MG63 (cell line): ENCODE results near the gene TENM3. TPM values are rescaled to one million over a fixed set of nuclear protein-coding genes. Genes with fewer than 3 reads are reported as not detected.

Experiments
- DNase-seq: peaks from one replicate; pipeline ENCODE4 v3.0.0-alpha.2; 2020
- H3K27me3 ChIP-seq: fragments of 250-450 bp; sonication (Bioruptor Pico); 2 replicates; pipeline ENCODE4 v1.5.1; 2020; ENCODE audit warnings: mild to moderate bottlenecking, moderate library complexity
- H3K36me3 ChIP-seq: fragments of 250-450 bp; sonication (Bioruptor Pico); 2 replicates; pipeline ENCODE4 v1.5.1; 2020; ENCODE audit warnings: mild to moderate bottlenecking, moderate library complexity
- H3K4me3 ChIP-seq: fragments of 250-450 bp; sonication (Bioruptor Pico); 2 replicates; pipeline ENCODE4 v1.5.1; 2020; ENCODE audit warnings: mild to moderate bottlenecking, moderate library complexity
- H3K9me3 ChIP-seq: fragments of 250-450 bp; sonication (Bioruptor Pico); 2 replicates; pipeline ENCODE4 v1.5.1; 2020; ENCODE audit warnings: mild to moderate bottlenecking, moderate library complexity
- total RNA-seq: library from RNA; depleted of rRNA; stranded (reverse); fragments of >200 nt; shearing (Covaris generic); gene quantifications from 2 replicates; pipeline ENCODE4 v1.2.3, GENCODE V29; 2014; ENCODE audit warnings: low replicate concordance

The TENM3 gene
- total RNA-seq, 1 experiment from 2014 or later, result 0.10 TPM

DNA sequence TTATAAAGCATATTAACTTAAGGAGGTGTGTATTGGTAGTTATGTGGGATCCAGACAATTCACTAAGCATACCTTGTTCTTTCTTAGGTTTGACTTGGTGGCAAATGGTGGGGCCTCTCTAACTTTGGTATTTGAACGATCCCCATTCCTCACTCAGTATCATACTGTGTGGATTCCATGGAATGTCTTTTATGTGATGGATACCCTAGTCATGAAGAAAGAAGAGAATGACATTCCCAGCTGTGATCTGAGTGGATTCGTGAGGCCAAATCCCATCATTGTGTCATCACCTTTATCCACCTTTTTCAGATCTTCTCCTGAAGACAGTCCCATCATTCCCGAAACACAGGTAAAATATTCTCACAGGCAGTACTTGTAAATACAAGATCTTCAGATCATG, 487.6 kb downstream of the TENM3 start:
- no peaks in the 10 kb centered on the region for H3K27me3 ChIP-seq
- no peaks in the 10 kb centered on the region for H3K9me3 ChIP-seq
- no peak for DNase-seq
- H3K4me3 ChIP-seq, result no peak overlapping the region
- no peaks in the 10 kb centered on the region for H3K36me3 ChIP-seq

DNA sequence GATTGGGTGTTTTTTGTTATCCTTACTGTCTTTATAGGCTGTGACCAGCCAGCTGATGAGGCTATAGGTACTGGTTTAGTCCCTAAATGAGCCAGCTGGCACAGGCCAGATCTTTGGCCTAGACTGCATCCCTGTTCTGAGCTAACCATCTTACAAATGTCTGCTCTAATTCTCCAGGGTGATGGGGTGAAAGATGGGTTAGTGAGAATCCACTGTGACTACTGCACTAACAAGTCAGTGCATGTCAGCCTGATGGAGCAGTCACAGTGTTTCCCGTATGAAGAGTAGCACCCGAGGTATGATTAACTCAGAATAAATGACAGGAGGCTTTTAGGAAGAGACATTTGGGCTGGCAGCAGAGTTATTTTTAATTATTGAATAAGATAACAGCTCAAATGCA, 493.0 kb downstream of the TENM3 start:
- Histone ChIP-seq H3K27me3 (no peaks in the 10 kb centered on the region), H3K9me3 (no peaks in the 10 kb centered on the region), H3K4me3 (no peak overlapping the region), H3K36me3 (no peaks in the 10 kb centered on the region)
- DNase-seq, result no peak

DNA sequence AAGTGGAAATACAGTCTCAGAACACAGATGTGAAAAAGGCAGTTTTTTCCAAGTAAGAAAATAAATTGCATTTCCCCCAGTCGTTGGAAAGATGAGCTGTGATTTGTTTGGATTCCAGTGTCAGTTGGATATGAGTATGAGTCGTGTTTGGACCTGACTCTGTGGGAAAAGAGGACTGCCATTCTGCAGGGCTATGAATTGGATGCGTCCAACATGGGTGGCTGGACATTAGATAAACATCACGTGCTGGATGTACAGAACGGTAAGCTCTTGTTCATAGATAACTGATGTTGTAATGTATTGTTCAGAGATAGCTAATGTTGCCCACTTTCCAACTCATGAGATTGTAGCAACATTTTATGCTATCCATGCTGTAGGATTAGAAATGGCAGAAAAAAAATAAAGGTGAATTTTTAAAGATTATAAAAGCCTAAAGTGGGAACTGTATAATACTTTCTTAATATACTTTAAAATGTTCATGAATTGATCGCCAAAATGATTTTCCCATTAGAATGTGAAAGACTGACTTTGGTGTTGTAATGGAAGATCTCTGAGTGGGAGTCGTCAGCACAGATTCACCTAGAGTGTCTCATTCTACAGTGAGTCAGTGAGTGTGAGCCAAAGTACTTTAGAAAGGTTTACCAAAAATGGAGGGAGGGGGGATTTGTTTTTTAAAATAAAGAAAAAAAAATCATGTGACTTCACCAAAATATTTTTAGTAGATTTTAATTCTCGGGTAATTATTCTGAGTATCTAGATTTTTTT, 495.3 kb downstream of the TENM3 start:
- H3K4me3 ChIP-seq, result no peak overlapping the region
- H3K9me3 ChIP-seq, result no peaks in the 10 kb centered on the region
- H3K36me3 ChIP-seq, result no peaks in the 10 kb centered on the region
- DNase-seq, result peak; percentile 66
- H3K27me3 ChIP-seq, result no peaks in the 10 kb centered on the region

- no peak for DNase-seq
- no peaks in the 10 kb centered on the region for H3K9me3 ChIP-seq
- no peaks in the 10 kb centered on the region for H3K36me3 ChIP-seq
- no peak overlapping the region for H3K4me3 ChIP-seq
- H3K27me3 ChIP-seq, result no peaks in the 10 kb centered on the region
Observed at GRCh38 chr4:182740256-182740655, 497.1 kb downstream of the TENM3 start.

GRCh38 chr4:182741054-182741453, 497.9 kb downstream of the TENM3 start:
- H3K4me3 ChIP-seq, result no peak overlapping the region
- H3K36me3 ChIP-seq, result no peaks in the 10 kb centered on the region
- H3K9me3 ChIP-seq, result no peaks in the 10 kb centered on the region
- H3K27me3 ChIP-seq, result no peaks in the 10 kb centered on the region
- no peak for DNase-seq

DNA sequence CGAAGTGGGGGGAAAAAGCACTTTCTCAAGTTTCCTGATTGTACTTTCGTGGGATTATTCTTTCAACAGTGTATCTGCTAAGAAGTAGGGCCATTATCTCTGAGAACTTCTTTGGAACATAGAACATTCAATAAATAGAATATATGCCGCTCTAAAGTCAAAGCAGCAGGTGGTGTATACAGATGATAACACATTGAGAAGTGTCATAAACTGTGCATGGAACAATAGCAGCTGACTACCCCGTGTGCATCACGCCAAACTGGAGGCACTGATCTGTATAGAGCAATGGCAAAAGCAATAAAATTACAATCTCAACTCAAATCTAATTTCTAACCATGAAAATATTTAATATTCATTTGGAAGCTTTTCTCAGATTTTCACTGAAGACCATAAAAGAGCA, 498.7 kb downstream of the TENM3 start:
- Histone ChIP-seq H3K36me3 (no peaks in the 10 kb centered on the region), H3K9me3 (no peaks in the 10 kb centered on the region), H3K27me3 (no peaks in the 10 kb centered on the region), H3K4me3 (no peak overlapping the region)
- DNase-seq, result no peak

DNA sequence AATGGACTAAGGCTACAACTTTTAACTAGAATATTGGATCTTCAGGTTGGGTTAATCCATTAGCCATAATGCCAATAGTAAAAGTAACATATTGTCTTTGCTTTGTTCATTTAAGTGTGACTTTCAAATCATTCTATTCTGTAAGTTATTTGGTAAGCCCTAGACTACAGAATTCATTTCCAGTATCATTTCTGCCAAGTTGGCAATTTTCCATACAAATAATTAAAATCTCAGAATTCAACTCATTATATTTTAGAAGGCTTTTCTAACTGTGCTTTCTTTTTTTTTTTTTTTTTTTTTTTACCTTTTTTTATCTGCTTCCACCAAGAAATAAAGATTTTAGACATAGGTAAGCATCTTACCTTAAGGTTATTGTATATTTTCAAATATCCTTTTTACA, 500.6 kb downstream of the TENM3 start:
- DNase-seq, result no peak
- no peak overlapping the region for H3K4me3 ChIP-seq
- no peaks in the 10 kb centered on the region for H3K27me3 ChIP-seq
- no peaks in the 10 kb centered on the region for H3K36me3 ChIP-seq
- no peaks in the 10 kb centered on the region for H3K9me3 ChIP-seq

DNA sequence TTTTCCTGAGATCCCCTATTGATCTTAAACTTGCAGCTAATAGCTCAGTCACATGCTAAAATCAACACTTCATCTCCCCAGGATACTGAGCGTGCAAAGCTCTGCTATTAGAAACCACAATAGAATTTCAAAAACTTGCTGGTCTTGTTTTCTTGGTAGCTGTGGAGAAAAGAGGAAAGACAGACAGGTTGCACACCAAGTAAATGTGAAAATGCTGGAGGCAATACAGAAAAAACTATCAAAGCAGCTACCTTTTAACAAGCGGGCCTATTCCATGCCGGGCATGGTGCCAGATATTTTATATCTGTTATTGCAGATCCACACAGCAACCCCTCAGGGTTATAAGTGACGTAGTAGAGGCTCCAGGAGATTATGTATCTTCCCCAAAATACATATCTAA, 502.0 kb downstream of the TENM3 start:
- Histone ChIP-seq H3K27me3 (no peaks in the 10 kb centered on the region), H3K36me3 (no peaks in the 10 kb centered on the region), H3K9me3 (no peaks in the 10 kb centered on the region), H3K4me3 (no peak overlapping the region)
- DNase-seq, result no peak

DNA sequence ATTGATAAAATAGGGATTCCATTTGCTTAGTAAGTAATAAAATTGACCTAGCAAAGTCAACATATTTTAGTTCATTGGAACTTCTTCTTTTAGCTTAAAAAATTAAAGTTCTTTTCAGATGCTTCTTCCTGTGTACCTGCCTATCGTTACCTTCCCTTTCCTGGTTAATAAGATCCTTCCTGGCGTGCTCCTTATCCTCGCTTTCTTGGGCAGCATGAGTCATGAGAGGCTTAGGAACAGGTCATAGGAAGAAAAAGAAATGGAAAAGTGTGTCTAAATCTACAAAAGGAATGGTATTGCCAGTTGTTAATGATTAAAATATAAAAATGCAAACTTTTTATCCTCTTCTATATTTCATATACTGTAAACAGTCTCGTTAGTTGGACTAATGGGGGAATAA, 503.7 kb downstream of the TENM3 start:
- no peak for DNase-seq
- Histone ChIP-seq H3K36me3 (no peaks in the 10 kb centered on the region), H3K9me3 (no peaks in the 10 kb centered on the region), H3K4me3 (no peak overlapping the region), H3K27me3 (no peaks in the 10 kb centered on the region)

DNA sequence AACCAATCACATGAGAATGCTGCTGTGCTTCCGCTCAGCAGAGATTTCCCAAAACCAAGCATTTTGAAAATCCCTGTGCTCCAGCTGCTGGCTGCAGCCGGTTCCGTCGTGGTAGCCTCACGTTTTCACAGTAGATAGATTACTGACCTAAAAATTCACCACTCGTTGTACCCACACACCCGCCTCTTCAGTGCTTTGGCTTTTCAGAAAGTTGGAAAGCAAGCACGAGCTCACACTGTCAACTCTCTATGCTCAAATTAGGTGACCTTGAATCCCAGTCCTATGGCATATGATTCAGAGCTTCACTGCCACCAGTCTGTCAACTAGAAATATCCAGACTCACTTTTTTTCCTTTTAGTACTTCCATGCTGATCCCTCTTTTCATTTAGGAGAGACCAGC, 505.1 kb downstream of the TENM3 start:
- Histone ChIP-seq H3K27me3 (no peaks in the 10 kb centered on the region), H3K4me3 (no peak overlapping the region)
- no peak for DNase-seq

GRCh38 chr4:182748949-182749348, 505.7 kb downstream of the TENM3 start:
- H3K36me3 ChIP-seq, result no peaks in the 10 kb centered on the region
- no peak overlapping the region for H3K4me3 ChIP-seq
- no peaks in the 10 kb centered on the region for H3K9me3 ChIP-seq
- DNase-seq, result no peak
- H3K27me3 ChIP-seq, result no peaks in the 10 kb centered on the region

More for the DNA sequence above, 505.1 kb downstream of the TENM3 start:
- Histone ChIP-seq H3K36me3 (no peaks in the 10 kb centered on the region), H3K9me3 (no peaks in the 10 kb centered on the region)

GRCh38 chr4:182749667-182750167, 506.5 kb downstream of the TENM3 start:
- Histone ChIP-seq H3K4me3 (no peak overlapping the region), H3K27me3 (no peaks in the 10 kb centered on the region), H3K36me3 (no peaks in the 10 kb centered on the region), H3K9me3 (no peaks in the 10 kb centered on the region)
- DNase-seq, result no peak

DNA sequence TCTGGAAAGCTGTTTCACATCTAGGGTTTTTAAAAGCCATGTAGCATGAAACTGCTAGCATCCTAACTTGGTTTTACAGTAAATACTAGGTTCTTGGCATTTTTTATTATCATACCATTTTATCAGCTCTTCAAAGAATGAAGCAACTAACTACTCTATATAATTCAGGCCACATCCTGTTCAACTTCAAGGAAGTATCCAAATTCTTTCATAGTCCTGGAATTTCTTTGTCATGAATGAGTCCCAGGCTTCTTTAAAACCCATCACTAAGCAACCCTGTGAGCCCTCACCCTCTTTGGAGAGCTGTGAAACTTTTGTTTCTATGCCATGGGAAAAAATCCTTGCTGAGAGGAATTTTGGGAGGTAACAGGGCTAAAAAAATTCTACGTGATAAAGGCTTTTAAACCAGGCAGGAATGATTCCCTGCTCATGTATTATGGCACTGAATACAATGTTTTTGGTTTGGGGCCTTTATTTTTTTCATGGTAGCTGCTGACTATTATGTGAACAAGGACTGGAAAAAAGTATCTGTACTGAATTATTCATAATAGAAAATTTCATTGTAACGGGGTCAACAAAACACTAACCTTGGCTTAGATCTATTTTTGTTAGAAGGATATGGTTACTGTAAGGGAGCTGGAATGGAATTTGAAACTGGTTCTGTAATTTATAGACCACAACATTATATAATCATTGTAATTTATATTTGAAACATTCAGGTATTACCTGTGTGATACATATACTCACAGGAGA, 509.1 kb downstream of the TENM3 start:
- no peak overlapping the region for H3K4me3 ChIP-seq
- DNase-seq, result peak; percentile 3
- H3K9me3 ChIP-seq, result no peaks in the 10 kb centered on the region
- no peaks in the 10 kb centered on the region for H3K27me3 ChIP-seq
- H3K36me3 ChIP-seq, result no peaks in the 10 kb centered on the region

DNA sequence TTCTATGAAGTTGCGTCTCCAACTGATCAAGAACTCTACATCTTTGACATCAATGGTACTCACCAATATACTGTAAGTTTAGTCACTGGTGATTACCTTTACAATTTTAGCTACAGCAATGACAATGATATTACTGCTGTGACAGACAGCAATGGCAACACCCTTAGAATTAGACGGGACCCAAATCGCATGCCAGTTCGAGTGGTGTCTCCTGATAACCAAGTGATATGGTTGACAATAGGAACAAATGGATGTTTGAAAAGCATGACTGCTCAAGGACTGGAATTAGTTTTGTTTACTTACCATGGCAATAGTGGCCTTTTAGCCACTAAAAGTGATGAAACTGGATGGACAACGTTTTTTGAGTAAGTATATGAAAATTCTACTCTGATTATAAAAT, 511.7 kb downstream of the TENM3 start:
- H3K36me3 ChIP-seq, result no peaks in the 10 kb centered on the region
- H3K27me3 ChIP-seq, result no peaks in the 10 kb centered on the region
- H3K9me3 ChIP-seq, result no peaks in the 10 kb centered on the region
- DNase-seq, result no peak
- no peak overlapping the region for H3K4me3 ChIP-seq

DNA sequence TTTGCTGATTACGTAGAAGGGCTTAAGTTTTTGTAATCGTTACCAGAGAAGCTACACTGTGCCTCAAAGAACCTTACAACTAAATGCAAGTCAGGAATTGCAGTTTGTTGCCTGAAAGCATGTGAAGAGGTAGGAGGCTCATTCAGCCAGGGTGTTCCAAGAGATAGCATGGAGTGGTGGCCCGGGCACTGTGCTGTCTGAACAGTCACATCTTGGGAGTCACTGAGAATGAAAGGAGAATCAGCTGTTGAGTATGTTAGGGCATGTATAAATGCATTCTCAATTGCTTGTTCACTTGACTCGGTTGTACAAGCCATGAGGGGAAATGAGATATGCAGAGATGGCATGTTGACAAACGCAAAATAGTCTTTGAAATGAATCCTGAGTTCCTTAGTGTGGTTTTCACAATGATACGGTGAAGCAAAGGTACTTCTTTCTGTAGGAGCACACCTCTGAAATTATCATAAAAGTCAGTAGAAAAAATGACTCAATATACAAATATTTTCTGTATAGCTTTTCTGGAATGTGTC, 513.0 kb downstream of the TENM3 start:
- H3K4me3 ChIP-seq, result no peak overlapping the region
- no peaks in the 10 kb centered on the region for H3K9me3 ChIP-seq
- no peaks in the 10 kb centered on the region for H3K36me3 ChIP-seq
- DNase-seq, result no peak
- no peaks in the 10 kb centered on the region for H3K27me3 ChIP-seq

DNA sequence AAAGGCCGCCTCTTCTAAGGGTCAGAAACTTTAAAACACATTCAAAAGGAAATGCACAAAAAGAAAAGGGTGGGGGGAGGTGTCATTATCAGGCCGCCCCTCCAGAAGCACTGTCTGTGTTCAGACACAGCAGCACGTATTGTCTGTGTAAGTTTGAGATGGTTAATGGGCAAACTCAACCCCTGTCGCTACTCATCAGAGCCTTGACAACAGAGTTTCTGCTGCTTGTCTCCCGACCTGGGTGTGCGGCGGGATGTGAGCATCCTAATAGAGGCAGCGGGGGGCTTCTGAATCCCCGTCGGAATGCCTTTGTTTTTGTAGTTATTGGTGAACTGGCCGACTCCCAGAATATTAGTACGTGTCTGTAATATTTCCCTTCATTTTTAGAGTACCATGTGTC, 515.1 kb downstream of the TENM3 start:
- H3K36me3 ChIP-seq, result no peaks in the 10 kb centered on the region
- H3K4me3 ChIP-seq, result no peak overlapping the region

GRCh38 chr4:182760551-182761043, 517.4 kb downstream of the TENM3 start:
- H3K9me3 ChIP-seq, result no peaks in the 10 kb centered on the region
- no peaks in the 10 kb centered on the region for H3K36me3 ChIP-seq
- H3K4me3 ChIP-seq, result no peak overlapping the region
- DNase-seq, result no peak
- no peaks in the 10 kb centered on the region for H3K27me3 ChIP-seq

More for the DNA sequence above, 515.1 kb downstream of the TENM3 start:
- no peak for DNase-seq
- Histone ChIP-seq H3K27me3 (no peaks in the 10 kb centered on the region), H3K9me3 (no peaks in the 10 kb centered on the region)
